ENCODE data around the gene VWA3A.

- no peak for TF ChIP-seq POLR2A (IDR thresholded peaks at IDR 0.05)
- TF ChIP-seq CTCF (IDR thresholded peaks at IDR 0.05): no peak
Observed at GRCh38 chr16:22078656-22079055, 13.7 kb upstream of the VWA3A start.
